GM20431 (cell line): ENCODE measurements around the gene RUNX2.
"Not testable (repeated sequence)": the region's sequence is repeated elsewhere in the genome, so short reads cannot be mapped to it uniquely, and the experiment has no call there.

Experiments
- in situ Hi-C: fragments of 300-500 bp; cut with MseI, MboI; formaldehyde crosslinking; loops from one replicate; pipeline ENCODE4 v1.15.0; 2020; ENCODE audit warnings: low sequenced_read_pairs; ENCODE audit not compliant: unreplicated experiment

Gene RUNX2

GRCh38 chr6:45652416-45652815, 324.3 kb downstream of the RUNX2 start:
- in situ Hi-C loops: no loop called here

- in situ Hi-C loops: no loop called here
These were observed 325.2 kb downstream of the RUNX2 start for GRCh38 chr6:45653117-45653883.

GRCh38 chr6:45654673-45655072, 326.5 kb downstream of the RUNX2 start:
- in situ Hi-C loops: no loop called here

GRCh38 chr6:45655745-45656476, 327.8 kb downstream of the RUNX2 start:
- in situ Hi-C loops: no loop called here

GRCh38 chr6:45657226-45657625, 329.1 kb downstream of the RUNX2 start:
- in situ Hi-C loops: no loop called here

GRCh38 chr6:45658400-45658799, 330.3 kb downstream of the RUNX2 start:
- in situ Hi-C loops: no loop called here

GRCh38 chr6:45658958-45659357, 330.8 kb downstream of the RUNX2 start:
- in situ Hi-C loops: no loop called here

- in situ Hi-C loops: no loop called here
These were observed 333.5 kb downstream of the RUNX2 start for GRCh38 chr6:45661661-45662060.

GRCh38 chr6:45663251-45664221, 335.4 kb downstream of the RUNX2 start:
- in situ Hi-C loops: no loop called here

- in situ Hi-C loops: no loop called here
These were observed 336.6 kb downstream of the RUNX2 start for GRCh38 chr6:45664707-45665106.

GRCh38 chr6:45665859-45666258, 337.7 kb downstream of the RUNX2 start:
- in situ Hi-C loops: no loop called here

- in situ Hi-C loops: no loop called here
These were observed 338.7 kb downstream of the RUNX2 start for GRCh38 chr6:45666846-45667245.

GRCh38 chr6:45667300-45667699, 339.2 kb downstream of the RUNX2 start:
- in situ Hi-C loops: no loop called here

- in situ Hi-C loops: no loop called here
These were observed 339.6 kb downstream of the RUNX2 start for GRCh38 chr6:45667766-45668165.

- in situ Hi-C loops: no loop called here
These were observed 340.6 kb downstream of the RUNX2 start for GRCh38 chr6:45668705-45669104.

- in situ Hi-C loops: not testable (repeated sequence)
These were observed 345.0 kb downstream of the RUNX2 start for GRCh38 chr6:45673167-45673566.

GRCh38 chr6:45675166-45675565, 347.0 kb downstream of the RUNX2 start:
- in situ Hi-C loops: not testable (repeated sequence)

GRCh38 chr6:45675634-45676033, 347.5 kb downstream of the RUNX2 start:
- in situ Hi-C loops: no loop called here

- in situ Hi-C loops: no loop called here
These were observed 348.2 kb downstream of the RUNX2 start for GRCh38 chr6:45676380-45676779.
